CD4-positive, alpha-beta memory T cell (primary cell): Measurements from ENCODE around the gene NUP214. TPM values are rescaled to one million over a fixed set of nuclear protein-coding genes. Genes with fewer than 3 reads are reported as not detected.
"Not testable (repeated sequence)": the region's sequence is repeated elsewhere in the genome, so short reads cannot be mapped to it uniquely, and the experiment has no call there.

Source experiments
- CTCF ChIA-PET: fragments of 350-600 bp; sonication (Branson Sonifier 250); formaldehyde crosslinking; loops from one replicate; lab custom pipeline; 2021; ENCODE audit warnings: inconsistent platforms; ENCODE audit not compliant: partially characterized antibody; lab: Charles Lee
- POLR2A ChIA-PET: fragments of 350-600 bp; sonication (Branson Sonifier 250); formaldehyde crosslinking; loops from one replicate; lab custom pipeline; 2021; ENCODE audit not compliant: partially characterized antibody; lab: Charles Lee
- DNase-seq, 5 donors: peaks; one replicate each; pipeline versions ENCODE4 v3.0.0 to v3.0.0-alpha.2; 2020 to 2022; ENCODE audit warnings: mixed read lengths in 1 of 5
- H3K27ac ChIP-seq: one replicate; pipeline ENCODE4 v1.7.0; 2013; ENCODE audit warnings: low read depth, low read length
- H3K27me3 ChIP-seq: 2 replicates; pipeline ENCODE4 v1.7.0; 2013; ENCODE audit warnings: mild to moderate bottlenecking, low read length, moderate library complexity; ENCODE audit not compliant: insufficient read depth
- H3K36me3 ChIP-seq: 2 replicates; pipeline ENCODE4 v1.7.0; 2013; ENCODE audit warnings: mild to moderate bottlenecking, low read length, moderate library complexity; ENCODE audit not compliant: insufficient read depth
- H3K4me1 ChIP-seq: 2 replicates; pipeline ENCODE4 v1.7.0; 2013; ENCODE audit warnings: mild to moderate bottlenecking, low read length, moderate library complexity; ENCODE audit not compliant: insufficient read depth
- H3K4me3 ChIP-seq, 2 donors: one replicate each; pipeline ENCODE4 v1.7.0; 2013; ENCODE audit warnings: low read length in 2 of 2, mild to moderate bottlenecking in 1 of 2
- H3K9me3 ChIP-seq, 2 donors: one replicate each; pipeline ENCODE4 v1.7.0; 2013; ENCODE audit warnings: low read length in 2 of 2, control low read depth in 1 of 2; ENCODE audit not compliant: control insufficient read depth in 1 of 2
- H3K27ac Mint-ChIP-seq, 7 donors: one replicate each; pipeline ENCODE4 v1.8.0; 2020 to 2021; ENCODE audit warnings: mixed read lengths in 7 of 7, mild to moderate bottlenecking in 6 of 7, inconsistent platforms in 3 of 7, moderate library complexity in 3 of 7
- H3K27me3 Mint-ChIP-seq, 2 donors: one replicate each; pipeline ENCODE4 v1.8.0; 2020 to 2021; ENCODE audit warnings: mixed read lengths in 2 of 2
- H3K36me3 Mint-ChIP-seq, 2 donors: one replicate each; pipeline ENCODE4 v1.8.0; 2020 to 2021; ENCODE audit warnings: mixed read lengths in 2 of 2, inconsistent platforms in 1 of 2, mild to moderate bottlenecking in 1 of 2
- H3K4me1 Mint-ChIP-seq, 4 donors: one replicate each; pipeline ENCODE4 v1.8.0; 2020 to 2021; ENCODE audit warnings: mixed read lengths in 4 of 4, mild to moderate bottlenecking in 1 of 4
- H3K4me3 Mint-ChIP-seq, 8 donors: one replicate each; pipeline ENCODE4 v1.8.0; 2020 to 2021; ENCODE audit warnings: mixed read lengths in 8 of 8, mild to moderate bottlenecking in 7 of 8, moderate library complexity in 6 of 8, inconsistent platforms in 3 of 8
- H3K9me3 Mint-ChIP-seq, 8 donors: one replicate each; pipeline ENCODE4 v1.8.0; 2020 to 2021; ENCODE audit warnings: mixed read lengths in 8 of 8, mild to moderate bottlenecking in 5 of 8, inconsistent platforms in 3 of 8, moderate library complexity in 1 of 8
- intact Hi-C: fragments of 100-400 bp; cut with micrococcal nuclease; formaldehyde crosslinking; loops from one replicate; pipeline ENCODE4 v1.15.1; 2023
- polyA plus RNA-seq, 2 donors: library from polyadenylated mRNA; unstranded; fragments of 300-500 nt; fragmentation: Illumina TruSeq; gene quantifications; one replicate each; pipeline ENCODE4 v1.2.3, GENCODE V29; 2021
- total RNA-seq, 2 experiments: library from RNA; stranded (reverse); gene quantifications; one replicate each; pipeline ENCODE4 v1.2.3, GENCODE V29; 2021

NUP214 gene
- total and polyA plus RNA-seq, 4 experiments from 2014 or later = 6.6 to 79.5 (median 47.2) TPM

- H3K4me3 ChIP-seq = peak overlapping the region; percentile 31 to 91
- H3K36me3 Mint-ChIP-seq = peaks cover 24 to 57% of the 10 kb centered on the region in 2 donors
- peak; percentile 49 to 76 (median 55) for DNase-seq
These were observed 145.0 kb downstream of the NUP214 start for GRCh38 chr9:131270171-131271015.

GRCh38 chr9:131271016-131271273 lies 145.6 kb downstream of the NUP214 start:
- CTCF ChIA-PET = interaction anchor here (1.1 to 12.3 kb wide), 5 partner anchors 8 to 93 kb away, joined by 3 to 188 read pairs (median 13); no protein-coding TSS in a partner anchor
- H3K36me3 Mint-ChIP-seq = peaks cover 29 to 62% of the 10 kb centered on the region in 2 donors
- not testable (repeated sequence) for DNase-seq

More at GRCh38 chr9:131270171-131271015, 145.0 kb downstream of the NUP214 start:
- peaks cover 39 to 84% (median 52%) of the 10 kb centered on the region in 4 donors for H3K4me1 Mint-ChIP-seq
- peak overlapping the region; percentile 93 to 99 (median 96) for H3K27ac Mint-ChIP-seq
- peaks cover 63% of the 10 kb centered on the region for H3K4me1 ChIP-seq
- H3K9me3 ChIP-seq = no peaks in the 10 kb centered on the region
- intact Hi-C loops = loop anchor here (10.0 kb wide), 1 partner anchor 234 kb away; the partner anchor contains the start of gene POMT1
- peak overlapping the region; percentile 72 for H3K27ac ChIP-seq
- no peaks in the 10 kb centered on the region for H3K9me3 Mint-ChIP-seq
- ChIA-PET POLR2A (interaction anchor here (0.9 to 22.4 kb wide), 15 partner anchors 4 to 1082 kb away, joined by 3 to 1324 read pairs (median 4); partner anchors contain the start of genes FAM78A and NUP214), CTCF (interaction anchor here (1.1 to 12.3 kb wide), 5 partner anchors 8 to 92 kb away, joined by 3 to 188 read pairs (median 13); no protein-coding TSS in a partner anchor)
- H3K4me3 Mint-ChIP-seq = peak overlapping the region; percentile 96 to 100 (median 99)
- H3K27me3 ChIP-seq = no peaks in the 10 kb centered on the region
- peaks cover 6% of the 10 kb centered on the region for H3K36me3 ChIP-seq
- H3K27me3 Mint-ChIP-seq = no peaks in the 10 kb centered on the region

GRCh38 chr9:131271506-131271931 lies 146.1 kb downstream of the NUP214 start:
- peaks cover 28 to 62% of the 10 kb centered on the region in 2 donors for H3K36me3 Mint-ChIP-seq
- DNase-seq = no peak
- peak overlapping the region; percentile 31 to 91 for H3K4me3 ChIP-seq

More at GRCh38 chr9:131271016-131271273, 145.6 kb downstream of the NUP214 start:
- not testable (repeated sequence) for H3K9me3 Mint-ChIP-seq, H3K27me3 ChIP-seq, H3K36me3 ChIP-seq, H3K9me3 ChIP-seq, H3K27me3 Mint-ChIP-seq
- POLR2A ChIA-PET = interaction anchor here (0.9 to 22.4 kb wide), 14 partner anchors 4 to 1081 kb away, joined by 3 to 1324 read pairs (median 4); partner anchors contain the start of genes FAM78A and NUP214
- Mint-ChIP-seq H3K27ac (peak overlapping the region; percentile 93 to 99 (median 96)), H3K4me3 (peak overlapping the region; percentile 96 to 100 (median 99)), H3K4me1 (peaks cover 36 to 83% (median 49%) of the 10 kb centered on the region in 4 donors)
- peak overlapping the region; percentile 72 for H3K27ac ChIP-seq
- H3K4me3 ChIP-seq = peak overlapping the region; percentile 31 to 91
- peaks cover 58% of the 10 kb centered on the region for H3K4me1 ChIP-seq
- intact Hi-C loops = loop anchor here (10.0 kb wide), 1 partner anchor 234 kb away; the partner anchor contains the start of gene POMT1

GRCh38 chr9:131272212-131272611 lies 146.8 kb downstream of the NUP214 start:
- Mint-ChIP-seq H3K9me3 (no peaks in the 10 kb centered on the region), H3K27me3 (no peaks in the 10 kb centered on the region), H3K36me3 (peaks cover 28 to 58% of the 10 kb centered on the region in 2 donors), H3K4me1 (peaks cover 25 to 76% (median 38%) of the 10 kb centered on the region in 4 donors), H3K27ac (peak overlapping the region; percentile 93 to 99 (median 96)), H3K4me3 (peak overlapping the region; percentile 96 to 100 (median 99))
- CTCF ChIA-PET = interaction anchor here (1.1 to 12.3 kb wide), 5 partner anchors 11 to 94 kb away, joined by 3 to 188 read pairs (median 13); no protein-coding TSS in a partner anchor
- POLR2A ChIA-PET = interaction anchor here (0.5 to 22.4 kb wide), 6 partner anchors 2 to 101 kb away, joined by 3 to 1324 read pairs (median 122); partner anchors contain the start of gene FAM78A
- H3K4me3 ChIP-seq = peak overlapping the region; percentile 31 to 91
- peak overlapping the region; percentile 72 for H3K27ac ChIP-seq
- DNase-seq = no peak
- no peaks in the 10 kb centered on the region for H3K27me3 ChIP-seq
- H3K9me3 ChIP-seq = no peaks in the 10 kb centered on the region
- intact Hi-C loops = loop anchor here (10.0 kb wide), 1 partner anchor 233 kb away; the partner anchor contains the start of gene POMT1
- no peaks in the 10 kb centered on the region for H3K36me3 ChIP-seq
- H3K4me1 ChIP-seq = peaks cover 45% of the 10 kb centered on the region

More at GRCh38 chr9:131271506-131271931, 146.1 kb downstream of the NUP214 start:
- CTCF ChIA-PET = interaction anchor here (1.1 to 12.3 kb wide), 4 partner anchors 17 to 93 kb away, joined by 3 to 188 read pairs (median 15); no protein-coding TSS in a partner anchor
- H3K27me3 Mint-ChIP-seq = no peaks in the 10 kb centered on the region
- peak overlapping the region; percentile 93 to 99 (median 96) for H3K27ac Mint-ChIP-seq
- H3K4me1 Mint-ChIP-seq = peaks cover 30 to 83% (median 43%) of the 10 kb centered on the region in 4 donors
- no peaks in the 10 kb centered on the region for H3K9me3 ChIP-seq
- peak overlapping the region; percentile 96 to 100 (median 99) for H3K4me3 Mint-ChIP-seq
- no peaks in the 10 kb centered on the region for H3K27me3 ChIP-seq
- POLR2A ChIA-PET = interaction anchor here (0.5 to 22.4 kb wide), 13 partner anchors 3 to 1672 kb away, joined by 3 to 1324 read pairs (median 4); partner anchors contain the start of gene FAM78A
- peak overlapping the region; percentile 72 for H3K27ac ChIP-seq
- H3K4me1 ChIP-seq = peaks cover 52% of the 10 kb centered on the region
- no peaks in the 10 kb centered on the region for H3K9me3 Mint-ChIP-seq
- no peaks in the 10 kb centered on the region for H3K36me3 ChIP-seq
- intact Hi-C loops = loop anchor here (10.0 kb wide), 1 partner anchor 233 kb away; the partner anchor contains the start of gene POMT1

GRCh38 chr9:131273146-131273855 lies 147.9 kb downstream of the NUP214 start:
- Histone ChIP-seq H3K36me3 (no peaks in the 10 kb centered on the region), H3K9me3 (no peaks in the 10 kb centered on the region), H3K4me1 (peaks cover 37% of the 10 kb centered on the region), H3K27me3 (no peaks in the 10 kb centered on the region), H3K27ac (peak overlapping the region; percentile 72), H3K4me3 (peak overlapping the region; percentile 91 to 100)
- Mint-ChIP-seq H3K27me3 (no peaks in the 10 kb centered on the region), H3K4me3 (peak overlapping the region; percentile 96 to 100 (median 99)), H3K9me3 (no peaks in the 10 kb centered on the region), H3K36me3 (peaks cover 28 to 60% of the 10 kb centered on the region in 2 donors), H3K27ac (peak overlapping the region; percentile 93 to 99 (median 96)), H3K4me1 (peaks cover 26 to 69% (median 37%) of the 10 kb centered on the region in 4 donors)
- POLR2A ChIA-PET = interaction anchor here (0.9 to 22.4 kb wide), 7 partner anchors 1 to 1077 kb away, joined by 3 to 1324 read pairs (median 6); partner anchors contain the start of gene FAM78A
- peak in 1 of 5 donors; percentile 33 for DNase-seq
- intact Hi-C loops = loop anchor here (1.0 to 10.0 kb wide), 2 partner anchors 95 to 232 kb away; partner anchors contain the start of gene POMT1
- CTCF ChIA-PET = interaction anchor here (2.1 to 12.3 kb wide), 4 partner anchors 12 to 96 kb away, joined by 4 to 188 read pairs (median 6); no protein-coding TSS in a partner anchor
